A549 (cell line): Measurements from ENCODE around the gene HGFAC.

Experiments used
- HOXA7 ChIP-seq: fragments of 250-450 bp; sonication (Bioruptor Pico); IDR thresholded peaks from 2 replicates; pipeline ENCODE4 v1.5.0; 2020; ENCODE audit warnings: mild to moderate bottlenecking, moderate library complexity
- TF ChIP-seq, protein P1 (sequence below): fragments of >200 bp; sonication (Bioruptor Twin); formaldehyde crosslinking; IDR thresholded peaks from 3 replicates; pipeline ENCODE4 v1.5.1; 2016
- TF ChIP-seq, protein P2 (sequence below): fragments of 200-600 bp; sonication (generic); IDR thresholded peaks from 2 replicates; pipeline ENCODE4 v1.6.1; 2016; ENCODE audit warnings: antibody characterized with exemption, mild to moderate bottlenecking, moderate library complexity

DNA sequence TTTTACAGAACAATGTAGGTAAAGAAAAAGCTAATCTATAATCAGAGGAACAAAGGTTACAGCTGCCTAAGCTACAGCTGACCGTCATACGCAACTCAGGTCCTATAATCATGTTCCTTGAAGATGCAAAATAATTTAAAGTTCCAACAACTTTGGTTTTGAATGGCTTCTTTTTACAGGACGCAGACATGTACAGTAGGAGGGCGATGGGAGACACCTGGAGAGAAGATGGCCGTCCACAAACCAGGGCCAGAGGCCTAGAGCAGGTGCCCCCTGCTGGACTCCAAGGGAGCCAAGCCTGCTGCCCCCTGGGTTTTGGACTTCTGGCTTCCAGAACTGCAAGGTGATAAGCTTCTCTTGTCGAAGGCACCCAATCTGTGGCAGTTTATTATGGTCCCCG lies 10.6 kb downstream of the HGFAC start:
- TF ChIP-seq, protein P1, sequence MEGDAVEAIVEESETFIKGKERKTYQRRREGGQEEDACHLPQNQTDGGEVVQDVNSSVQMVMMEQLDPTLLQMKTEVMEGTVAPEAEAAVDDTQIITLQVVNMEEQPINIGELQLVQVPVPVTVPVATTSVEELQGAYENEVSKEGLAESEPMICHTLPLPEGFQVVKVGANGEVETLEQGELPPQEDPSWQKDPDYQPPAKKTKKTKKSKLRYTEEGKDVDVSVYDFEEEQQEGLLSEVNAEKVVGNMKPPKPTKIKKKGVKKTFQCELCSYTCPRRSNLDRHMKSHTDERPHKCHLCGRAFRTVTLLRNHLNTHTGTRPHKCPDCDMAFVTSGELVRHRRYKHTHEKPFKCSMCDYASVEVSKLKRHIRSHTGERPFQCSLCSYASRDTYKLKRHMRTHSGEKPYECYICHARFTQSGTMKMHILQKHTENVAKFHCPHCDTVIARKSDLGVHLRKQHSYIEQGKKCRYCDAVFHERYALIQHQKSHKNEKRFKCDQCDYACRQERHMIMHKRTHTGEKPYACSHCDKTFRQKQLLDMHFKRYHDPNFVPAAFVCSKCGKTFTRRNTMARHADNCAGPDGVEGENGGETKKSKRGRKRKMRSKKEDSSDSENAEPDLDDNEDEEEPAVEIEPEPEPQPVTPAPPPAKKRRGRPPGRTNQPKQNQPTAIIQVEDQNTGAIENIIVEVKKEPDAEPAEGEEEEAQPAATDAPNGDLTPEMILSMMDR: no peak; the same call in 2 of the 3 replicates
- TF ChIP-seq, protein P2, sequence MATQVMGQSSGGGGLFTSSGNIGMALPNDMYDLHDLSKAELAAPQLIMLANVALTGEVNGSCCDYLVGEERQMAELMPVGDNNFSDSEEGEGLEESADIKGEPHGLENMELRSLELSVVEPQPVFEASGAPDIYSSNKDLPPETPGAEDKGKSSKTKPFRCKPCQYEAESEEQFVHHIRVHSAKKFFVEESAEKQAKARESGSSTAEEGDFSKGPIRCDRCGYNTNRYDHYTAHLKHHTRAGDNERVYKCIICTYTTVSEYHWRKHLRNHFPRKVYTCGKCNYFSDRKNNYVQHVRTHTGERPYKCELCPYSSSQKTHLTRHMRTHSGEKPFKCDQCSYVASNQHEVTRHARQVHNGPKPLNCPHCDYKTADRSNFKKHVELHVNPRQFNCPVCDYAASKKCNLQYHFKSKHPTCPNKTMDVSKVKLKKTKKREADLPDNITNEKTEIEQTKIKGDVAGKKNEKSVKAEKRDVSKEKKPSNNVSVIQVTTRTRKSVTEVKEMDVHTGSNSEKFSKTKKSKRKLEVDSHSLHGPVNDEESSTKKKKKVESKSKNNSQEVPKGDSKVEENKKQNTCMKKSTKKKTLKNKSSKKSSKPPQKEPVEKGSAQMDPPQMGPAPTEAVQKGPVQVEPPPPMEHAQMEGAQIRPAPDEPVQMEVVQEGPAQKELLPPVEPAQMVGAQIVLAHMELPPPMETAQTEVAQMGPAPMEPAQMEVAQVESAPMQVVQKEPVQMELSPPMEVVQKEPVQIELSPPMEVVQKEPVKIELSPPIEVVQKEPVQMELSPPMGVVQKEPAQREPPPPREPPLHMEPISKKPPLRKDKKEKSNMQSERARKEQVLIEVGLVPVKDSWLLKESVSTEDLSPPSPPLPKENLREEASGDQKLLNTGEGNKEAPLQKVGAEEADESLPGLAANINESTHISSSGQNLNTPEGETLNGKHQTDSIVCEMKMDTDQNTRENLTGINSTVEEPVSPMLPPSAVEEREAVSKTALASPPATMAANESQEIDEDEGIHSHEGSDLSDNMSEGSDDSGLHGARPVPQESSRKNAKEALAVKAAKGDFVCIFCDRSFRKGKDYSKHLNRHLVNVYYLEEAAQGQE: no peak
- TF ChIP-seq HOXA7 (CRISPR knock-in tag): no peak
